ENCODE measurements around the gene DOK3.

DNA sequence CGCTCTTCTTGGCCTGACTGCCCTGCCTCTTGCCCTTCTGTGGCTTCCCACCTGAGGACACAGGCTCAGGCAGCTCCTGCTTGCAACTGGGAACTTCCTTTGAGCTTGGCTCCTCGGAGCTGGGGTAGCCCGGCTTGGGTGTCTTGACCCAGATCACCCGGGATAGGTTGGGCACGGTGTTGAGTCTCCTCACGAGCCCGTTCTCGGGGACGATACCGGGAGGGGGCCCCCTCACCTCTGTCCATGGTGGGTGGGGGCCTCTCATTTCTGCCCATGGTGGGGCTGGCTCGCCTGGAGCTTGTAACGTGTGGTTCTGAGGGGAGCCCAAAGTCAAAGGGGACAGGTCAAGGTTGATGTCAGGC is 14.9 kb upstream of the DOK3 start:
- TF ChIP-seq CTCF (IDR thresholded peaks at IDR 0.05) (no peak), POLR2AphosphoS5 (IDR thresholded peaks at IDR 0.05) (no peak)
